Activated naive CD4-positive, alpha-beta T cell treated with anti-CD3 and anti-CD28 coated beads, Interleukin-2, amount 50 U/mL, for 24 hours (primary cell): ENCODE measurements around the gene CDA.

Source experiments
- H3K27ac Mint-ChIP-seq: one replicate; pipeline ENCODE4 v1.8.0; 2021; ENCODE audit warnings: mild to moderate bottlenecking, mixed read lengths
- H3K27me3 Mint-ChIP-seq: one replicate; pipeline ENCODE4 v1.8.0; 2021; ENCODE audit warnings: mixed read lengths
- H3K36me3 Mint-ChIP-seq: one replicate; pipeline ENCODE4 v1.8.0; 2021; ENCODE audit warnings: mixed read lengths
- H3K4me1 Mint-ChIP-seq: one replicate; pipeline ENCODE4 v1.8.0; 2021; ENCODE audit warnings: mixed read lengths
- H3K4me3 Mint-ChIP-seq: one replicate; pipeline ENCODE4 v1.8.0; 2021; ENCODE audit warnings: mild to moderate bottlenecking, mixed read lengths
- H3K9me3 Mint-ChIP-seq: one replicate; pipeline ENCODE4 v1.8.0; 2021; ENCODE audit warnings: mixed read lengths

The CDA gene

GRCh38 chr1:20588634-20589225 lies at the start of gene CDA:
CDA (plus strand) TSS chr1:20589097; CDS start chr1:20589130, 33 bp downstream.
- Mint-ChIP-seq H3K27me3 (peaks cover 34% of the 10 kb centered on the region), H3K4me3 (no peak within 1 kb of the TSS), H3K9me3 (no peaks in the 10 kb centered on the region)

GRCh38 chr1:20540281-20540680 lies 48.6 kb upstream of the CDA start:
- Mint-ChIP-seq H3K36me3 (no peaks in the 10 kb centered on the region), H3K27me3 (peaks cover 13% of the 10 kb centered on the region), H3K27ac (no peak overlapping the region), H3K4me1 (no peaks in the 10 kb centered on the region), H3K4me3 (no peak overlapping the region), H3K9me3 (no peaks in the 10 kb centered on the region)

More at GRCh38 chr1:20588634-20589225, at the start of gene CDA:
- no peaks in the 10 kb centered on the region for H3K36me3 Mint-ChIP-seq
- peaks cover 11% of the 10 kb centered on the region for H3K4me1 Mint-ChIP-seq
- peak within 1 kb of the TSS; percentile 69 for H3K27ac Mint-ChIP-seq

- peaks cover 23% of the 10 kb centered on the region for H3K27me3 Mint-ChIP-seq
- no peaks in the 10 kb centered on the region for H3K4me1 Mint-ChIP-seq
- H3K9me3 Mint-ChIP-seq: no peaks in the 10 kb centered on the region
- H3K27ac Mint-ChIP-seq: no peak overlapping the region
- H3K36me3 Mint-ChIP-seq: no peaks in the 10 kb centered on the region
- H3K4me3 Mint-ChIP-seq: no peak overlapping the region
Measured at GRCh38 chr1:20546637-20547036, 42.3 kb upstream of the CDA start.

GRCh38 chr1:20551161-20551560 lies 37.7 kb upstream of the CDA start:
- Mint-ChIP-seq H3K27me3 (peaks cover 19% of the 10 kb centered on the region), H3K4me1 (no peaks in the 10 kb centered on the region), H3K4me3 (no peak overlapping the region), H3K9me3 (no peaks in the 10 kb centered on the region), H3K36me3 (no peaks in the 10 kb centered on the region), H3K27ac (no peak overlapping the region)

- H3K27ac Mint-ChIP-seq: no peak within 1 kb of the TSS
- no peaks in the 10 kb centered on the region for H3K4me1 Mint-ChIP-seq
- no peak within 1 kb of the TSS for H3K4me3 Mint-ChIP-seq
- peaks cover 16% of the 10 kb centered on the region for H3K27me3 Mint-ChIP-seq
- no peaks in the 10 kb centered on the region for H3K9me3 Mint-ChIP-seq
- H3K36me3 Mint-ChIP-seq: no peaks in the 10 kb centered on the region
Measured at GRCh38 chr1:20551945-20552727, 36.8 kb upstream of the CDA start, which contains the start of gene FAM43B. FAM43B (plus strand) TSS chr1:20552573; CDS start chr1:20552974, 401 bp downstream.

- Mint-ChIP-seq H3K9me3 (no peaks in the 10 kb centered on the region), H3K27me3 (peaks cover 16% of the 10 kb centered on the region), H3K4me3 (no peak overlapping the region), H3K36me3 (no peaks in the 10 kb centered on the region), H3K27ac (no peak overlapping the region), H3K4me1 (no peaks in the 10 kb centered on the region)
Measured at GRCh38 chr1:20552728-20553445, 36.0 kb upstream of the CDA start.

GRCh38 chr1:20555025-20555757 lies 33.7 kb upstream of the CDA start:
- Mint-ChIP-seq H3K4me1 (no peaks in the 10 kb centered on the region), H3K36me3 (no peaks in the 10 kb centered on the region), H3K27ac (no peak overlapping the region), H3K27me3 (peaks cover 14% of the 10 kb centered on the region), H3K9me3 (no peaks in the 10 kb centered on the region), H3K4me3 (no peak overlapping the region)

- no peak overlapping the region for H3K27ac Mint-ChIP-seq
- no peaks in the 10 kb centered on the region for H3K36me3 Mint-ChIP-seq
- no peaks in the 10 kb centered on the region for H3K4me1 Mint-ChIP-seq
- peaks cover 14% of the 10 kb centered on the region for H3K27me3 Mint-ChIP-seq
- no peak overlapping the region for H3K4me3 Mint-ChIP-seq
- H3K9me3 Mint-ChIP-seq: no peaks in the 10 kb centered on the region
Measured at GRCh38 chr1:20555758-20556120, 33.2 kb upstream of the CDA start.

GRCh38 chr1:20558191-20558590 lies 30.7 kb upstream of the CDA start:
- H3K9me3 Mint-ChIP-seq: no peaks in the 10 kb centered on the region
- H3K36me3 Mint-ChIP-seq: no peaks in the 10 kb centered on the region
- no peaks in the 10 kb centered on the region for H3K4me1 Mint-ChIP-seq
- no peak overlapping the region for H3K27ac Mint-ChIP-seq
- H3K27me3 Mint-ChIP-seq: peaks cover 16% of the 10 kb centered on the region
- no peak overlapping the region for H3K4me3 Mint-ChIP-seq

- Mint-ChIP-seq H3K27me3 (peaks cover 12% of the 10 kb centered on the region), H3K27ac (no peak overlapping the region), H3K4me3 (no peak overlapping the region), H3K4me1 (no peaks in the 10 kb centered on the region), H3K9me3 (no peaks in the 10 kb centered on the region), H3K36me3 (no peaks in the 10 kb centered on the region)
Measured at GRCh38 chr1:20560966-20561365, 27.9 kb upstream of the CDA start.

- Mint-ChIP-seq H3K36me3 (no peaks in the 10 kb centered on the region), H3K4me1 (no peaks in the 10 kb centered on the region), H3K27me3 (peaks cover 17% of the 10 kb centered on the region), H3K9me3 (no peaks in the 10 kb centered on the region), H3K27ac (no peak overlapping the region), H3K4me3 (no peak overlapping the region)
Measured at GRCh38 chr1:20565234-20565633, 23.7 kb upstream of the CDA start.

GRCh38 chr1:20569523-20570098 lies 19.3 kb upstream of the CDA start:
- H3K4me1 Mint-ChIP-seq: peaks cover 11% of the 10 kb centered on the region
- H3K4me3 Mint-ChIP-seq: no peak overlapping the region
- no peaks in the 10 kb centered on the region for H3K36me3 Mint-ChIP-seq
- H3K27me3 Mint-ChIP-seq: peaks cover 23% of the 10 kb centered on the region
- H3K9me3 Mint-ChIP-seq: no peaks in the 10 kb centered on the region
- H3K27ac Mint-ChIP-seq: peak overlapping the region; percentile 1

GRCh38 chr1:20571427-20571826 lies 17.5 kb upstream of the CDA start:
- no peaks in the 10 kb centered on the region for H3K36me3 Mint-ChIP-seq
- no peak overlapping the region for H3K4me3 Mint-ChIP-seq
- H3K4me1 Mint-ChIP-seq: peaks cover 11% of the 10 kb centered on the region
- H3K27me3 Mint-ChIP-seq: peaks cover 21% of the 10 kb centered on the region
- H3K27ac Mint-ChIP-seq: no peak overlapping the region
- H3K9me3 Mint-ChIP-seq: no peaks in the 10 kb centered on the region

GRCh38 chr1:20573987-20574386 lies 14.9 kb upstream of the CDA start:
- peaks cover 20% of the 10 kb centered on the region for H3K27me3 Mint-ChIP-seq
- no peaks in the 10 kb centered on the region for H3K36me3 Mint-ChIP-seq
- H3K4me1 Mint-ChIP-seq: peaks cover 11% of the 10 kb centered on the region

More at GRCh38 chr1:20573987-20574386, 14.9 kb upstream of the CDA start:
- no peak overlapping the region for H3K27ac Mint-ChIP-seq
- no peaks in the 10 kb centered on the region for H3K9me3 Mint-ChIP-seq
- H3K4me3 Mint-ChIP-seq: no peak overlapping the region
